GM12875 (cell line): ENCODE data around the gene ARL8B.
"Not testable (repeated sequence)": the region's sequence is repeated elsewhere in the genome, so short reads cannot be mapped to it uniquely, and the experiment has no call there.

Source experiments
- H3K4me3 ChIP-seq: one replicate; pipeline ENCODE4 v1.5.1; 2011; ENCODE audit warnings: low read depth, low read length, control low read depth
- CTCF ChIP-seq: IDR thresholded peaks from 2 replicates; pipeline ENCODE4 v1.5.1; 2011; ENCODE audit warnings: low read depth, mild to moderate bottlenecking, control low read depth, inconsistent platforms, low read length, moderate library complexity, borderline replicate concordance; ENCODE audit not compliant: insufficient read depth

ARL8B gene

GRCh38 chr3:5112043-5112442 lies 10.0 kb upstream of the ARL8B start:
- no peak for TF ChIP-seq CTCF
- H3K4me3 ChIP-seq: no peak overlapping the region

- not testable (repeated sequence) for H3K4me3 ChIP-seq
Measured at GRCh38 chr3:5113726-5114125, 8.4 kb upstream of the ARL8B start.

GRCh38 chr3:5115506-5116162 lies 6.5 kb upstream of the ARL8B start:
- no peak overlapping the region for H3K4me3 ChIP-seq
- no peak for TF ChIP-seq CTCF

- no peak for TF ChIP-seq CTCF
- H3K4me3 ChIP-seq: no peak overlapping the region
Measured at GRCh38 chr3:5116538-5116937, 5.6 kb upstream of the ARL8B start.

GRCh38 chr3:5120446-5120845 lies 1.6 kb upstream of the ARL8B start:
- no peak for TF ChIP-seq CTCF

GRCh38 chr3:5122741-5123706 lies 932 bp downstream of the ARL8B start:
- TF ChIP-seq CTCF: no peak
- H3K4me3 ChIP-seq: peak overlapping the region; percentile 89

More at GRCh38 chr3:5120446-5120845, 1.6 kb upstream of the ARL8B start:
- no peak overlapping the region for H3K4me3 ChIP-seq

GRCh38 chr3:5123937-5124336 lies 1.8 kb downstream of the ARL8B start:
- no peak overlapping the region for H3K4me3 ChIP-seq
- no peak for TF ChIP-seq CTCF
